ENCODE results near the gene SETD5. TPM values are rescaled to one million over a fixed set of nuclear protein-coding genes. Genes with fewer than 3 reads are reported as not detected.

The SETD5 gene
- total RNA-seq, 2 donors from 2014 or later = 89.1 to 91.3 TPM

DNA sequence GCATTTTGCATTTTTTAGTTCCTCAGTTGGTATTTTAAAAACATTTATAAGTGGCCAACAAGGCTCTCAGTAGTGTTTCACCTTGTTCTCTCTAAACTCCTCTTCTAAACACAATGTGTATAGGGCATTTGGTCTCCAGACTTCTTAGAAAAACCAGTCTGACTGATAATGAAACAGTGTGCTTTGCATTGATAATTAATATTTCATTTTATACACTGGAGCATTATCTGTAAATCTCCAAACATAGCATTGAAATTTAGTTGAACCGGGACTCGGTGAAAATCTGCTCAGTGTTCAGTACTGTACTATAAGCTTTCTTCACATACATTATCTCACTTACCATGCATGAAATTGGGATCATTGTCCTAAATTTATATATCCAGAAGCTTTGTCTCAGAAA, 53.6 kb downstream of the SETD5 start:
- H3K9me3 ChIP-seq = no peaks in the 10 kb centered on the region
- TF ChIP-seq, protein P1, sequence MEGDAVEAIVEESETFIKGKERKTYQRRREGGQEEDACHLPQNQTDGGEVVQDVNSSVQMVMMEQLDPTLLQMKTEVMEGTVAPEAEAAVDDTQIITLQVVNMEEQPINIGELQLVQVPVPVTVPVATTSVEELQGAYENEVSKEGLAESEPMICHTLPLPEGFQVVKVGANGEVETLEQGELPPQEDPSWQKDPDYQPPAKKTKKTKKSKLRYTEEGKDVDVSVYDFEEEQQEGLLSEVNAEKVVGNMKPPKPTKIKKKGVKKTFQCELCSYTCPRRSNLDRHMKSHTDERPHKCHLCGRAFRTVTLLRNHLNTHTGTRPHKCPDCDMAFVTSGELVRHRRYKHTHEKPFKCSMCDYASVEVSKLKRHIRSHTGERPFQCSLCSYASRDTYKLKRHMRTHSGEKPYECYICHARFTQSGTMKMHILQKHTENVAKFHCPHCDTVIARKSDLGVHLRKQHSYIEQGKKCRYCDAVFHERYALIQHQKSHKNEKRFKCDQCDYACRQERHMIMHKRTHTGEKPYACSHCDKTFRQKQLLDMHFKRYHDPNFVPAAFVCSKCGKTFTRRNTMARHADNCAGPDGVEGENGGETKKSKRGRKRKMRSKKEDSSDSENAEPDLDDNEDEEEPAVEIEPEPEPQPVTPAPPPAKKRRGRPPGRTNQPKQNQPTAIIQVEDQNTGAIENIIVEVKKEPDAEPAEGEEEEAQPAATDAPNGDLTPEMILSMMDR (IDR thresholded peaks at IDR 0.05) = no peak
- no peaks in the 10 kb centered on the region for H3K4me1 ChIP-seq
- H3K36me3 ChIP-seq = peaks cover 23% of the 10 kb centered on the region
- intact Hi-C loops (cut with DNase I) = no loop called here
- H3K4me3 ChIP-seq = no peak overlapping the region
- H3K27ac ChIP-seq = no peak overlapping the region
- DNase-seq = no peak
- no peaks in the 10 kb centered on the region for H3K27me3 ChIP-seq
- no peak overlapping the region for H3K9ac ChIP-seq (ENCODE audit: low read depth in 2 of 2, low read length in 2 of 2)

DNA sequence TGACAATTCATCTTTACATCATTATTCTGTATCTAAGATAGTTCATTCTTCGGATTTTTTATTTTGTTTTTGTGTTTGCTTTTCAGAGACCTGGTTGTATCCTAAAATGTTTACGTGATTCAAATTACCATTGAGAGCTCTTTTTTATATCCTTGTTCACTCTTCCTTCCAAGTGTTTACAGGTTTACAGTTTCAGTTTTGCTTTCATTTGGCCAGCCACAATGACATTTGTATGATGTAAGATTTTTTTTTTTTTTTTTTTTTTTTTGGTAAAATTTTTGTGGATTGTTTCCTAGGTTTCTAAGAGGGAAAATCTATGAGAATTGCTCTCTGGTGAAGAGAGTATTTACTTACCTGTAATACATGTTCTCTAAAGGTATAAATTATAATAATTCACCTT, 55.0 kb downstream of the SETD5 start:
- H3K9ac ChIP-seq (ENCODE audit: low read depth in 2 of 2, low read length in 2 of 2) = no peak overlapping the region
- DNase-seq = no peak
- TF ChIP-seq, protein P1 (IDR thresholded peaks at IDR 0.05) = no peak
- no peaks in the 10 kb centered on the region for H3K27me3 ChIP-seq
- no peaks in the 10 kb centered on the region for H3K9me3 ChIP-seq
- peaks cover 19% of the 10 kb centered on the region for H3K36me3 ChIP-seq
- H3K27ac ChIP-seq = peak overlapping the region; percentile 28
- no peaks in the 10 kb centered on the region for H3K4me1 ChIP-seq
- H3K4me3 ChIP-seq = no peak overlapping the region
- intact Hi-C loops (cut with DNase I) = no loop called here

DNA sequence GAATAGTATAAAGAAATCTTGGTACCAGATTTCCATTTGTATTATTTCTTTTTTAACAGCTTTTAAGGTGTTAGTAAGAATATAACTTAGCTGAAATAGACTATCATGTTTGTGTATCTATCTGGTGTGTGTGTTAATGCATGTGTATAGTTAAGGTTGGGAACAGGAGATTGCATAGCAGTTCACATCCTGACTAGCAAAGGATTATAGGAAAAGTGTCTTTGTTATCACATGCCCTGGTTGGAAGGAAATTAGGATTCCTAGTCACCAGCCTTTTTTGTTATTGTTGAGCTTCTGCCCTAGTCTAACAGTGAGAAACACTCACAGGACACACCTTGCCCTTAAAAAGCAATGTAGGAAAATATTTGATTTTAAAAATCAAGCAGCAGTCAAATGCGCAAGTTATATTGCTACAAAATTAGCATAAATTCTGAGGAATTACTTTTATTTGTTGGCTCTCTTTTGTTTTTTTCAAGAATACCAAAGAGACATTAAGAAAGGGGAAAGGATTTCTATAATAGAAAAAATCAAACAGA, 58.2 kb downstream of the SETD5 start:
- H3K27ac ChIP-seq = no peak overlapping the region
- TF ChIP-seq, protein P1 (IDR thresholded peaks at IDR 0.05) = no peak
- H3K27me3 ChIP-seq = no peaks in the 10 kb centered on the region
- DNase-seq = no peak
- no peak overlapping the region for H3K9ac ChIP-seq (ENCODE audit: low read depth in 2 of 2, low read length in 2 of 2)
- H3K4me1 ChIP-seq = no peaks in the 10 kb centered on the region
- no peak overlapping the region for H3K4me3 ChIP-seq
- no peaks in the 10 kb centered on the region for H3K9me3 ChIP-seq
- H3K36me3 ChIP-seq = peaks cover 15% of the 10 kb centered on the region
- intact Hi-C loops (cut with DNase I) = no loop called here

DNA sequence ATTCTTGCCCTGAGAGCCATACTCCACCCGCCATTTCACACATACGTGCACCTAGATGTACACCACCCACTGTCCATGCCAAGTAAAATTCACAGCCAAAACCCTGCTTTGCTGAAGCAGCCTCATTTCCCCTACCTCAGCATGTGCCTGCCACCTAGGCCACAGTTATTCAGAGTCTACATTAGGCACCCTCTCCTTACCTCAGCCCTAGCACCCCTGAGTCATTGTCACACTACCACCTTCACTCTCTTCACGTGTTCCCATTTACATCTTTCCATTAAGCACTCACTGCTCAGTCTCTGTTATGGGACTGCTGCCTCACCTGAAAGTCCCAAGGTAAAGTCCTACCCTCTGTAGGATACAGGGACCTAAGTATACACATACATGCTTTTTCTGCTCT, 70.0 kb downstream of the SETD5 start:
- TF ChIP-seq, protein P1 (IDR thresholded peaks at IDR 0.05) = no peak
- Histone ChIP-seq H3K27ac (no peak overlapping the region), H3K4me1 (no peaks in the 10 kb centered on the region), H3K36me3 (peaks cover 26% of the 10 kb centered on the region), H3K4me3 (no peak overlapping the region), H3K9ac (ENCODE audit: low read depth in 2 of 2, low read length in 2 of 2) (no peak overlapping the region), H3K27me3 (no peaks in the 10 kb centered on the region), H3K9me3 (no peaks in the 10 kb centered on the region)
- intact Hi-C loops (cut with DNase I) = loop anchor here (5.0 kb wide), 1 partner anchor 35 kb away; no protein-coding TSS in a partner anchor
- no peak for DNase-seq

DNA sequence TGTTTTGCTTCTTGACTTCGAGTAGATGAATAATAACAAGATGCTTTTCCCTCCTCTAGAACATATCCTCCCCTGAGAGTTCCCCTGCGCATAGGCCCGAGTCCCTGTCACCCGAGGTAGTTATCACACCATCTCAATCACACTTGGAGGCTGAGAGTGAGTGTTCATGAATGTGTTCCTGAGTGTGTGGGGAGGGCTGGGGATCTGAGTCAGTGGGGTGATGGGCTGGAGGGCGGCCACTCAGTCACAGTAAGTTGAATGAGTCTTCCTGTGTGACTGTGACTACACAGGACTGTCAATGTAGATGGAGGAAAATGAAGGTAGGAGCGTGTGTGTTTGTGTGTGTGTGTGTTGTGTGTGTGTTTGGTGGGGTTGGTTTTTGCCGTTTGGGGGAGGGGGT, 71.0 kb downstream of the SETD5 start:
- H3K36me3 ChIP-seq = peaks cover 35% of the 10 kb centered on the region
- no peak overlapping the region for H3K27ac ChIP-seq
- H3K27me3 ChIP-seq = no peaks in the 10 kb centered on the region
- intact Hi-C loops (cut with DNase I) = loop anchor here (5.0 kb wide), 1 partner anchor 36 kb away; no protein-coding TSS in a partner anchor
- DNase-seq = no peak
- H3K4me3 ChIP-seq = no peak overlapping the region
- H3K9ac ChIP-seq (ENCODE audit: low read depth in 2 of 2, low read length in 2 of 2) = no peak overlapping the region
- no peaks in the 10 kb centered on the region for H3K9me3 ChIP-seq
- TF ChIP-seq, protein P1 (IDR thresholded peaks at IDR 0.05) = no peak
- H3K4me1 ChIP-seq = no peaks in the 10 kb centered on the region
